Endometrial microvascular endothelial cells (primary cell): ENCODE data around the gene AHNAK2. TPM values are rescaled to one million over a fixed set of nuclear protein-coding genes. Genes with fewer than 3 reads are reported as not detected.
"Not testable (repeated sequence)": the region's sequence is repeated elsewhere in the genome, so short reads cannot be mapped to it uniquely, and the experiment has no call there.

ENCODE experiments used
- in situ Hi-C: cut with HindIII; loops from 2 replicates; pipeline ENCODE4 v1.10.0; 2017; ENCODE audit warnings: low sequenced_read_pairs, low pct_unique_long_range_greater_than_20kb; ENCODE audit errors: inconsistent ontology term
- total RNA-seq: library from RNA; depleted of rRNA; stranded (reverse); fragments of >200 nt; gene quantifications from one replicate; pipeline ENCODE4 v1.2.3, GENCODE V29; 2015; ENCODE audit errors: inconsistent ontology term

AHNAK2 gene
- total RNA-seq, 1 donor from 2014 or later = 41.5 TPM

- in situ Hi-C loops = no loop called here
Measured at GRCh38 chr14:104965561-104966231, 12.5 kb downstream of the AHNAK2 start.

GRCh38 chr14:104964546-104964945 lies 13.6 kb downstream of the AHNAK2 start:
- in situ Hi-C loops = no loop called here

- in situ Hi-C loops = no loop called here
Measured at GRCh38 chr14:104957146-104958113, 20.7 kb downstream of the AHNAK2 start.

GRCh38 chr14:104956290-104956890 lies 21.8 kb downstream of the AHNAK2 start:
- in situ Hi-C loops = no loop called here

GRCh38 chr14:104955396-104955770 lies 22.8 kb downstream of the AHNAK2 start:
- in situ Hi-C loops = no loop called here

GRCh38 chr14:104954746-104955395 lies 23.3 kb downstream of the AHNAK2 start:
- in situ Hi-C loops = no loop called here

GRCh38 chr14:104953896-104954656 lies 24.1 kb downstream of the AHNAK2 start:
- in situ Hi-C loops = no loop called here

- in situ Hi-C loops = no loop called here
Measured at GRCh38 chr14:104953097-104953496, 25.1 kb downstream of the AHNAK2 start.

GRCh38 chr14:104951863-104952657 lies 26.1 kb downstream of the AHNAK2 start:
- in situ Hi-C loops = not testable (repeated sequence)

GRCh38 chr14:104950701-104951100 lies 27.5 kb downstream of the AHNAK2 start:
- in situ Hi-C loops = not testable (repeated sequence)

- in situ Hi-C loops = no loop called here
Measured at GRCh38 chr14:104950021-104950420, 28.2 kb downstream of the AHNAK2 start.

- in situ Hi-C loops = not testable (repeated sequence)
Measured at GRCh38 chr14:104949406-104949955, 28.7 kb downstream of the AHNAK2 start.

- in situ Hi-C loops = no loop called here
Measured at GRCh38 chr14:104948736-104949031, 29.5 kb downstream of the AHNAK2 start.

GRCh38 chr14:104947881-104948735 lies 30.1 kb downstream of the AHNAK2 start:
- in situ Hi-C loops = not testable (repeated sequence)

- in situ Hi-C loops = not testable (repeated sequence)
Measured at GRCh38 chr14:104947201-104947600, 31.0 kb downstream of the AHNAK2 start.

- in situ Hi-C loops = not testable (repeated sequence)
Measured at GRCh38 chr14:104945986-104946965, 31.9 kb downstream of the AHNAK2 start.
